Measurements from ENCODE around the gene ST14.

GRCh38 chr11:130213979-130214281, 54.3 kb downstream of the ST14 start:
- TF ChIP-seq, protein P1, sequence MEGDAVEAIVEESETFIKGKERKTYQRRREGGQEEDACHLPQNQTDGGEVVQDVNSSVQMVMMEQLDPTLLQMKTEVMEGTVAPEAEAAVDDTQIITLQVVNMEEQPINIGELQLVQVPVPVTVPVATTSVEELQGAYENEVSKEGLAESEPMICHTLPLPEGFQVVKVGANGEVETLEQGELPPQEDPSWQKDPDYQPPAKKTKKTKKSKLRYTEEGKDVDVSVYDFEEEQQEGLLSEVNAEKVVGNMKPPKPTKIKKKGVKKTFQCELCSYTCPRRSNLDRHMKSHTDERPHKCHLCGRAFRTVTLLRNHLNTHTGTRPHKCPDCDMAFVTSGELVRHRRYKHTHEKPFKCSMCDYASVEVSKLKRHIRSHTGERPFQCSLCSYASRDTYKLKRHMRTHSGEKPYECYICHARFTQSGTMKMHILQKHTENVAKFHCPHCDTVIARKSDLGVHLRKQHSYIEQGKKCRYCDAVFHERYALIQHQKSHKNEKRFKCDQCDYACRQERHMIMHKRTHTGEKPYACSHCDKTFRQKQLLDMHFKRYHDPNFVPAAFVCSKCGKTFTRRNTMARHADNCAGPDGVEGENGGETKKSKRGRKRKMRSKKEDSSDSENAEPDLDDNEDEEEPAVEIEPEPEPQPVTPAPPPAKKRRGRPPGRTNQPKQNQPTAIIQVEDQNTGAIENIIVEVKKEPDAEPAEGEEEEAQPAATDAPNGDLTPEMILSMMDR (IDR thresholded peaks at IDR 0.05) = no peak
- no peak for TF ChIP-seq JUND (IDR thresholded peaks at IDR 0.05)
- TF ChIP-seq, protein P2, sequence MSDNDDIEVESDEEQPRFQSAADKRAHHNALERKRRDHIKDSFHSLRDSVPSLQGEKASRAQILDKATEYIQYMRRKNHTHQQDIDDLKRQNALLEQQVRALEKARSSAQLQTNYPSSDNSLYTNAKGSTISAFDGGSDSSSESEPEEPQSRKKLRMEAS (IDR thresholded peaks at IDR 0.05; ENCODE audit: low read depth) = no peak
- TF ChIP-seq REST (IDR thresholded peaks at IDR 0.05; ENCODE audit: low read depth, low read length) = no peak
- TF ChIP-seq, protein P3, sequence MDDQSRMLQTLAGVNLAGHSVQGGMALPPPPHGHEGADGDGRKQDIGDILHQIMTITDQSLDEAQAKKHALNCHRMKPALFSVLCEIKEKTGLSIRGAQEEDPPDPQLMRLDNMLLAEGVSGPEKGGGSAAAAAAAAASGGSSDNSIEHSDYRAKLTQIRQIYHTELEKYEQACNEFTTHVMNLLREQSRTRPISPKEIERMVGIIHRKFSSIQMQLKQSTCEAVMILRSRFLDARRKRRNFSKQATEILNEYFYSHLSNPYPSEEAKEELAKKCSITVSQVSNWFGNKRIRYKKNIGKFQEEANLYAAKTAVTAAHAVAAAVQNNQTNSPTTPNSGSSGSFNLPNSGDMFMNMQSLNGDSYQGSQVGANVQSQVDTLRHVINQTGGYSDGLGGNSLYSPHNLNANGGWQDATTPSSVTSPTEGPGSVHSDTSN (IDR thresholded peaks at IDR 0.05) = no peak
- no peak for TF ChIP-seq GATA2 (CRISPR knock-in tag; IDR thresholded peaks at IDR 0.05)
- no peak for TF ChIP-seq SIN3A (IDR thresholded peaks at IDR 0.05; ENCODE audit: borderline replicate concordance, low read depth, low read length)
- TF ChIP-seq SMC3 (IDR thresholded peaks at IDR 0.05; ENCODE audit: low read depth, low read length) = no peak
- TF ChIP-seq RAD21 (IDR thresholded peaks at IDR 0.05; ENCODE audit: low read length) = no peak
- no peak for TF ChIP-seq FOXJ3 (CRISPR knock-in tag; IDR thresholded peaks at IDR 0.05)
- no peak for TF ChIP-seq FOXM1 (IDR thresholded peaks at IDR 0.05; ENCODE audit: low read depth)
- no peak for TF ChIP-seq EP300 (IDR thresholded peaks at IDR 0.05; ENCODE audit: borderline replicate concordance in 1 of 2, low read depth in 1 of 2, low read length in 1 of 2)
- no peak for TF ChIP-seq POLR2AphosphoS5 (IDR thresholded peaks at IDR 0.05; ENCODE audit: low read depth, low read length)

All from SK-N-SH (cell line).